Prostate gland (tissue), 2 donors: ENCODE data around the gene BCAS3. TPM values are rescaled to one million over a fixed set of nuclear protein-coding genes. Genes with fewer than 3 reads are reported as not detected.
"Not testable (repeated sequence)": the region's sequence is repeated elsewhere in the genome, so short reads cannot be mapped to it uniquely, and the experiment has no call there.

Experiments used
- DNase-seq: peaks from one replicate; pipeline ENCODE4 v3.0.0-alpha.2; 2019; ENCODE audit warnings: low spot score
- H3K27ac ChIP-seq, 2 donors: fragments of 200-600 bp; sonication (generic); 2 replicates each; pipeline ENCODE4 v1.5.1; 2017 to 2019
- H3K27me3 ChIP-seq: fragments of 200-600 bp; sonication (generic); replicated peaks from 2 replicates; pipeline ENCODE4 v1.5.1; 2019; ENCODE audit not compliant: insufficient read depth
- H3K36me3 ChIP-seq, 2 donors: fragments of 200-600 bp; sonication (generic); 1 replicate in 1 of 2; 2 replicates in 1 of 2; pipeline versions ENCODE4 v1.5.1 to v1.8.1; 2017 to 2019
- H3K4me1 ChIP-seq: fragments of 200-600 bp; sonication (generic); replicated peaks from 2 replicates; pipeline ENCODE4 v1.5.1; 2019
- H3K4me3 ChIP-seq, 2 donors: fragments of 200-600 bp; sonication (generic); 2 replicates each; pipeline ENCODE4 v1.5.1; 2017 to 2019
- H3K9me3 ChIP-seq: fragments of 200-600 bp; sonication (generic); 2 replicates; pipeline ENCODE4 v1.5.1; 2017
- CTCF ChIP-seq, 4 experiments: fragments of 200-600 bp in 2 of 4; fragments of 450-650 bp in 2 of 4; sonication (generic) in 2 of 4; IDR thresholded peaks; 1 replicate in 3 of 4; 2 replicates in 1 of 4; pipeline ENCODE4 v1.5.1; 2016 to 2019; ENCODE audit warnings: antibody characterized with exemption in 4 of 4, mild to moderate bottlenecking in 2 of 4, moderate library complexity in 2 of 4
- POLR2A ChIP-seq: fragments of 450-650 bp; IDR thresholded peaks from one replicate; pipeline ENCODE4 v1.6.1; 2016; ENCODE audit warnings: antibody characterized with exemption, mild to moderate bottlenecking
- POLR2AphosphoS5 ChIP-seq: sonication (generic); formaldehyde crosslinking; IDR thresholded peaks from one replicate; pipeline ENCODE4 v1.6.1; 2017; ENCODE audit warnings: antibody characterized with exemption
- WGBS: methylation state at CpG from one replicate; pipeline ENCODE4 v1.1.5; 2018; 5-methylcytosine and 5-hydroxymethylcytosine counted together
- intact Hi-C: fragments of 100-400 bp; cut with DNase I; formaldehyde crosslinking; loops from one replicate; pipeline ENCODE4 v1.14.2; 2022
- total RNA-seq, 2 donors: library from RNA; depleted of rRNA; stranded (reverse); fragments of >200 nt; gene quantifications; one replicate each; pipeline ENCODE4 v1.1.0, GENCODE V29; 2016

The BCAS3 gene
- total RNA-seq, 2 donors from 2014 or later = 57.8 to 93.9 TPM

- Histone ChIP-seq H3K4me1 (no peaks in the 10 kb centered on the region), H3K27me3 (no peaks in the 10 kb centered on the region), H3K9me3 (no peaks in the 10 kb centered on the region), H3K36me3 (no peaks in the 10 kb centered on the region), H3K4me3 (no peak overlapping the region), H3K27ac (no peak overlapping the region)
- TF ChIP-seq POLR2AphosphoS5 = no peak
- no peak for TF ChIP-seq CTCF (IDR thresholded peaks at IDR 0.05)
- no peak for TF ChIP-seq POLR2A
- WGBS = 86% methylated on average over 2 of the region's 2 CpGs
- intact Hi-C loops = no loop called here
- DNase-seq = no peak
Observed at GRCh38 chr17:61144137-61144536, 466.5 kb downstream of the BCAS3 start.

- Histone ChIP-seq H3K27me3 (no peaks in the 10 kb centered on the region), H3K36me3 (no peaks in the 10 kb centered on the region), H3K4me3 (no peak overlapping the region), H3K27ac (no peak overlapping the region), H3K9me3 (no peaks in the 10 kb centered on the region), H3K4me1 (no peaks in the 10 kb centered on the region)
- intact Hi-C loops = no loop called here
- TF ChIP-seq POLR2A = no peak
- no peak for TF ChIP-seq CTCF (IDR thresholded peaks at IDR 0.05)
- no peak for TF ChIP-seq POLR2AphosphoS5
- WGBS = 71% methylated on average over 11 of the region's 11 CpGs
- DNase-seq = no peak
Observed at GRCh38 chr17:61144617-61145564, 467.2 kb downstream of the BCAS3 start.

- H3K9me3 ChIP-seq, H3K27ac ChIP-seq, H3K27me3 ChIP-seq, H3K4me3 ChIP-seq, H3K4me1 ChIP-seq, DNase-seq, H3K36me3 ChIP-seq, intact Hi-C loops: not testable (repeated sequence)
- WGBS = 98% methylated on average over 8 of the region's 8 CpGs
Observed at GRCh38 chr17:61146833-61147232, 469.2 kb downstream of the BCAS3 start.

GRCh38 chr17:61149106-61149825 lies 471.6 kb downstream of the BCAS3 start:
- WGBS = 74% methylated on average over 6 of the region's 6 CpGs
- intact Hi-C loops = no loop called here

More at GRCh38 chr17:61149106-61149825, 471.6 kb downstream of the BCAS3 start:
- H3K4me3 ChIP-seq = no peak overlapping the region
- H3K4me1 ChIP-seq = no peaks in the 10 kb centered on the region
- DNase-seq = no peak
- no peak overlapping the region for H3K27ac ChIP-seq
- no peaks in the 10 kb centered on the region for H3K27me3 ChIP-seq
- TF ChIP-seq CTCF (IDR thresholded peaks at IDR 0.05) (no peak), POLR2AphosphoS5 (no peak), POLR2A (no peak)
- no peaks in the 10 kb centered on the region for H3K9me3 ChIP-seq
- no peaks in the 10 kb centered on the region for H3K36me3 ChIP-seq
